Measurements from ENCODE around the gene KCNG1. TPM values are rescaled to one million over a fixed set of nuclear protein-coding genes. Genes with fewer than 3 reads are reported as not detected.

Gene KCNG1
- total and polyA plus RNA-seq, 2 of the 8 experiments (the other 6 are each of a cell fraction or from before 2014, with no cell fraction given), result 16.0 to 18.0 TPM

- TF ChIP-seq CHD7 (IDR thresholded peaks at IDR 0.05; ENCODE audit: insufficient replicate concordance, low read length), result no peak
- TF ChIP-seq CTCF (IDR thresholded peaks at IDR 0.05; ENCODE audit: control extremely low read depth in 1 of 3, insufficient read depth in 1 of 3, low read depth in 1 of 3, low read length in 3 of 3), result no peak
- TF ChIP-seq PHF8 (conservative IDR thresholded peaks at IDR 0.05; ENCODE audit: low read depth, low read length), result no peak
Observed at GRCh38 chr20:50991076-50991475, 31.8 kb downstream of the KCNG1 start (continued).

All from H1 (cell line).